ENCODE data around the gene BCL6B. TPM values are rescaled to one million over a fixed set of nuclear protein-coding genes. Genes with fewer than 3 reads are reported as not detected.

BCL6B gene
- total and polyA plus RNA-seq, 2 of the 4 experiments (the other 2 are of a cell fraction), result not detected

- no peaks in the 10 kb centered on the region; the same call in 1 of the 2 replicates for H4K20me1 ChIP-seq (ENCODE audit: insufficient read depth, low read length)
- 31% methylated on average over 27 of the region's 64 CpGs; no CpG with 5 or more reads in 1 of the 2 experiments for whole genome bisulfite sequencing, 2 experiments (ENCODE audit: extremely low coverage in 2 of 2, insufficient read length in 1 of 2)
- H3K9me3 ChIP-seq (ENCODE audit: control insufficient read depth, insufficient read depth, low read length), result no peaks in the 10 kb centered on the region
- H3K9me1 ChIP-seq (ENCODE audit: insufficient read depth, low read length), result no peaks in the 10 kb centered on the region
- no TSS peak for BruUV-seq (replicated peaks)
- no peak within 1 kb of the TSS for H2BK120ac ChIP-seq (ENCODE audit: low read depth, low read length)
- dilution Hi-C loops (cut with HindIII; ENCODE audit: low sequenced_read_pairs, unreplicated experiment) (no loop called here), intact Hi-C loops (cut with micrococcal nuclease) (no loop called here), in situ Hi-C loops (cut with MboI; ENCODE audit: low sequenced_read_pairs) (no loop called here)
- H3K23ac ChIP-seq (ENCODE audit: low read depth, low read length), result no peak within 1 kb of the TSS
- no peak within 1 kb of the TSS for H4K91ac ChIP-seq (ENCODE audit: insufficient read depth, low read depth, low read length)
- no peak within 1 kb of the TSS for H3K18ac ChIP-seq (ENCODE audit: low read depth, low read length)
- H2BK20ac ChIP-seq (ENCODE audit: low read depth, low read length), result no peak within 1 kb of the TSS
- TF ChIP-seq NFE2L2 (IDR thresholded peaks at IDR 0.05; ENCODE audit: low read depth, low read length) (no peak), MAZ (IDR thresholded peaks at IDR 0.05; ENCODE audit: borderline replicate concordance, low read depth, low read length) (no peak), POLR2A (IDR thresholded peaks at IDR 0.05; ENCODE audit: low read depth, low read length) (no peak), RFX5 (IDR thresholded peaks at IDR 0.05; ENCODE audit: low read depth, low read length) (no peak), RAD21 (IDR thresholded peaks at IDR 0.05; ENCODE audit: low read length) (no peak)
- TF ChIP-seq, protein P1, sequence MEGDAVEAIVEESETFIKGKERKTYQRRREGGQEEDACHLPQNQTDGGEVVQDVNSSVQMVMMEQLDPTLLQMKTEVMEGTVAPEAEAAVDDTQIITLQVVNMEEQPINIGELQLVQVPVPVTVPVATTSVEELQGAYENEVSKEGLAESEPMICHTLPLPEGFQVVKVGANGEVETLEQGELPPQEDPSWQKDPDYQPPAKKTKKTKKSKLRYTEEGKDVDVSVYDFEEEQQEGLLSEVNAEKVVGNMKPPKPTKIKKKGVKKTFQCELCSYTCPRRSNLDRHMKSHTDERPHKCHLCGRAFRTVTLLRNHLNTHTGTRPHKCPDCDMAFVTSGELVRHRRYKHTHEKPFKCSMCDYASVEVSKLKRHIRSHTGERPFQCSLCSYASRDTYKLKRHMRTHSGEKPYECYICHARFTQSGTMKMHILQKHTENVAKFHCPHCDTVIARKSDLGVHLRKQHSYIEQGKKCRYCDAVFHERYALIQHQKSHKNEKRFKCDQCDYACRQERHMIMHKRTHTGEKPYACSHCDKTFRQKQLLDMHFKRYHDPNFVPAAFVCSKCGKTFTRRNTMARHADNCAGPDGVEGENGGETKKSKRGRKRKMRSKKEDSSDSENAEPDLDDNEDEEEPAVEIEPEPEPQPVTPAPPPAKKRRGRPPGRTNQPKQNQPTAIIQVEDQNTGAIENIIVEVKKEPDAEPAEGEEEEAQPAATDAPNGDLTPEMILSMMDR (conservative IDR thresholded peaks at IDR 0.05; ENCODE audit: low read depth, low read length), result no peak
- H3K27me3 ChIP-seq (ENCODE audit: control insufficient read depth, insufficient read depth, low read length), result no peaks in the 10 kb centered on the region
- no peak within 1 kb of the TSS; the same call in 1 of the 2 replicates for H3K4me2 ChIP-seq (ENCODE audit: low read depth, low read length)
- no peak within 1 kb of the TSS for H3K27ac ChIP-seq (ENCODE audit: insufficient read depth, low read length)
- peak within 1 kb of the TSS; percentile 26 for H2AFZ ChIP-seq (replicated peaks; ENCODE audit: low read length, poor library complexity)
- no peak within 1 kb of the TSS for H2AK9ac ChIP-seq (replicated peaks; ENCODE audit: low read depth, low read length, poor library complexity)
- ATAC-seq (ENCODE audit: low read depth), result peak; percentile 36
- peaks cover 8% of the 10 kb centered on the region; the same call in 1 of the 2 replicates for H3K4me1 ChIP-seq (ENCODE audit: control insufficient read depth, insufficient read depth, low read length)
- H3K56ac ChIP-seq (ENCODE audit: extremely low read depth, insufficient read depth, low read length), result no peak within 1 kb of the TSS
- H3K4me3 ChIP-seq (ENCODE audit: insufficient read depth, low read depth, low read length), result no peak within 1 kb of the TSS
- H3K14ac ChIP-seq (replicated peaks; ENCODE audit: low read depth, low read length), result no peak within 1 kb of the TSS
- no peaks in the 10 kb centered on the region for H3K79me1 ChIP-seq (ENCODE audit: low read depth in 1 of 2, low read length in 2 of 2)
- H2BK15ac ChIP-seq (ENCODE audit: low read depth, low read length), result no peak within 1 kb of the TSS
- no peak within 1 kb of the TSS for H4K5ac ChIP-seq (ENCODE audit: low read depth, low read length)
- CTCF ChIA-PET, result interaction anchor here (1.2 kb wide), 1 partner anchor 9 kb away, joined by 4 read pairs; no protein-coding TSS in a partner anchor
- no peak within 1 kb of the TSS for H3K9ac ChIP-seq (ENCODE audit: low read depth, low read length)
- POLR2A ChIA-PET (ENCODE audit: unreplicated experiment), result no interaction called here
- DNase-seq, result no peak
- H3K36me3 ChIP-seq (ENCODE audit: control insufficient read depth, insufficient read depth, low read length), result peaks cover 29% of the 10 kb centered on the region
- no peak within 1 kb of the TSS for H4K8ac ChIP-seq (ENCODE audit: low read depth in 2 of 2, low read length in 2 of 2)
- H2BK5ac ChIP-seq (ENCODE audit: low read depth, low read length, poor library complexity, severe bottlenecking), result no peak within 1 kb of the TSS
- no peak within 1 kb of the TSS for H2AK5ac ChIP-seq (ENCODE audit: low read depth, low read length)
- no peak within 1 kb of the TSS for H3K4ac ChIP-seq (ENCODE audit: low read depth, low read length)
Measured at GRCh38 chr17:6995500-6996255, 27.2 kb upstream of the BCL6B start, which contains the start of gene ALOX12. TSS of gene ALOX12 (plus strand) at chr17:6996049. CDS start at chr17:6996118, 69 bp downstream.
